Sigmoid colon (tissue), 4 donors: Measurements from ENCODE around the gene SFMBT2.

ENCODE experiments used
- EP300 ChIP-seq, 4 donors: sonication (generic); formaldehyde crosslinking; IDR thresholded peaks; one replicate each; pipeline ENCODE4 v1.6.1; 2017; ENCODE audit warnings: antibody characterized with exemption in 4 of 4
- POLR2AphosphoS5 ChIP-seq, 4 donors: sonication (generic); formaldehyde crosslinking; IDR thresholded peaks; one replicate each; pipeline ENCODE4 v1.6.1; 2017; ENCODE audit warnings: antibody characterized with exemption in 4 of 4
- TF ChIP-seq, protein P1 (sequence below), 4 experiments: fragments of 450-650 bp in 3 of 4; fragments of 200-600 bp in 1 of 4; IDR thresholded peaks; one replicate each; pipeline ENCODE4 v1.5.1; 2016 to 2019; ENCODE audit warnings: antibody characterized with exemption in 4 of 4, mild to moderate bottlenecking in 3 of 4, moderate library complexity in 2 of 4

- TF ChIP-seq, protein P1, sequence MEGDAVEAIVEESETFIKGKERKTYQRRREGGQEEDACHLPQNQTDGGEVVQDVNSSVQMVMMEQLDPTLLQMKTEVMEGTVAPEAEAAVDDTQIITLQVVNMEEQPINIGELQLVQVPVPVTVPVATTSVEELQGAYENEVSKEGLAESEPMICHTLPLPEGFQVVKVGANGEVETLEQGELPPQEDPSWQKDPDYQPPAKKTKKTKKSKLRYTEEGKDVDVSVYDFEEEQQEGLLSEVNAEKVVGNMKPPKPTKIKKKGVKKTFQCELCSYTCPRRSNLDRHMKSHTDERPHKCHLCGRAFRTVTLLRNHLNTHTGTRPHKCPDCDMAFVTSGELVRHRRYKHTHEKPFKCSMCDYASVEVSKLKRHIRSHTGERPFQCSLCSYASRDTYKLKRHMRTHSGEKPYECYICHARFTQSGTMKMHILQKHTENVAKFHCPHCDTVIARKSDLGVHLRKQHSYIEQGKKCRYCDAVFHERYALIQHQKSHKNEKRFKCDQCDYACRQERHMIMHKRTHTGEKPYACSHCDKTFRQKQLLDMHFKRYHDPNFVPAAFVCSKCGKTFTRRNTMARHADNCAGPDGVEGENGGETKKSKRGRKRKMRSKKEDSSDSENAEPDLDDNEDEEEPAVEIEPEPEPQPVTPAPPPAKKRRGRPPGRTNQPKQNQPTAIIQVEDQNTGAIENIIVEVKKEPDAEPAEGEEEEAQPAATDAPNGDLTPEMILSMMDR (IDR thresholded peaks at IDR 0.05): no peak
- TF ChIP-seq EP300 (IDR thresholded peaks at IDR 0.05): no peak
- TF ChIP-seq POLR2AphosphoS5 (IDR thresholded peaks at IDR 0.05): no peak
These were observed 32.0 kb downstream of the SFMBT2 start for GRCh38 chr10:7378602-7379403.
